Heart left ventricle (tissue), 13 donors: ENCODE results near the gene GP5.

Source experiments
- POLR2A ChIP-seq, 2 donors: fragments of 450-650 bp; IDR thresholded peaks; one replicate each; pipeline ENCODE4 v1.6.1; 2017; ENCODE audit warnings: antibody characterized with exemption in 2 of 2, mild to moderate bottlenecking in 2 of 2, moderate library complexity in 2 of 2
- TF ChIP-seq, protein P1 (sequence below), 12 donors: fragments of 200-600 bp; sonication (generic) in 4 of 12; IDR thresholded peaks; one replicate each; pipeline versions ENCODE4 v1.5.0 to v1.8.0; 2018 to 2022; ENCODE audit warnings: antibody characterized with exemption in 12 of 12, mild to moderate bottlenecking in 5 of 12
- donor health status: ischemic (EF 13 %, LVEDD 7.1; RV severe dilation, severe dysfunction).
- donor health status: DM: no; HTN: yes; CAD: no.
- donor health status: DM: no; HTN: no; CAD: no.
- donor health status: ischemic (EF 25% LVEDD 6.9; RV normal size, moderate dysfunction).
- donor health status: ischemic (EF 25% LVEDD 5.7; RV mildly dilated, moderate dysfunction).
- donor health status: ischemic (EF 35%, LVEDD 5.7; RV mildly dilated, moderate dysfunction).
- donor health status: nonischemic (EF 11% LVEDD 7.7; RV severe dilation, severe dysfunction).
- donor health status: DM: yes; HTN: yes; CAD: no.
- donor health status: PGD.
- donor health status: ischemic (EF 29% LVEDD 5.4; RV normal size, mild dysfunction).
- donor health status: nonischemic (EF 23%, LVEDD 6.1; RV moderate dilation, normal function).

DNA sequence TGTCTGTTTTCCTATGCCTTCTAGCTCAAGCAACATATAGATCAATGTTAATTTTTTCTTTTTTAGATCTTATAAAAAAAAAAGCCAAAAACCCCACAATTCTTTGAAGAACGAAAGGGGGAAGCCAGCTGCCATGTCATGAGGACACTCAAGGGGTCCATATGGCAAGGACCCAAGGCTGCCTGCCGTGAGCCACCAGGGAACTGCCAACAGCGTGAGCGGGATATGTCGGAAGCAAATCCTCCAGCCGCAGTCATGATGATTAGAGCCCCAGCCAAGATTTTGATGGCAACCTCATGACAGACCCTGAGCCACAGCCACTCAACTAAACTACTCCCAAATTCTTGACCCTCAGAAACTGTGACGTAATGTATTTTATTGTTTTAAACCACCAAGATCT lies 6.5 kb downstream of the GP5 start:
- TF ChIP-seq, protein P1, sequence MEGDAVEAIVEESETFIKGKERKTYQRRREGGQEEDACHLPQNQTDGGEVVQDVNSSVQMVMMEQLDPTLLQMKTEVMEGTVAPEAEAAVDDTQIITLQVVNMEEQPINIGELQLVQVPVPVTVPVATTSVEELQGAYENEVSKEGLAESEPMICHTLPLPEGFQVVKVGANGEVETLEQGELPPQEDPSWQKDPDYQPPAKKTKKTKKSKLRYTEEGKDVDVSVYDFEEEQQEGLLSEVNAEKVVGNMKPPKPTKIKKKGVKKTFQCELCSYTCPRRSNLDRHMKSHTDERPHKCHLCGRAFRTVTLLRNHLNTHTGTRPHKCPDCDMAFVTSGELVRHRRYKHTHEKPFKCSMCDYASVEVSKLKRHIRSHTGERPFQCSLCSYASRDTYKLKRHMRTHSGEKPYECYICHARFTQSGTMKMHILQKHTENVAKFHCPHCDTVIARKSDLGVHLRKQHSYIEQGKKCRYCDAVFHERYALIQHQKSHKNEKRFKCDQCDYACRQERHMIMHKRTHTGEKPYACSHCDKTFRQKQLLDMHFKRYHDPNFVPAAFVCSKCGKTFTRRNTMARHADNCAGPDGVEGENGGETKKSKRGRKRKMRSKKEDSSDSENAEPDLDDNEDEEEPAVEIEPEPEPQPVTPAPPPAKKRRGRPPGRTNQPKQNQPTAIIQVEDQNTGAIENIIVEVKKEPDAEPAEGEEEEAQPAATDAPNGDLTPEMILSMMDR (IDR thresholded peaks at IDR 0.05): no peak
- TF ChIP-seq POLR2A (IDR thresholded peaks at IDR 0.05): no peak
